Activated gamma-delta T cell (primary cell): ENCODE results near the gene TBXA2R.

Experiments used
- DNase-seq: peaks from one replicate; lab custom pipeline; 2025; lab: John Stamatoyannopoulos, UW

Gene TBXA2R

DNA sequence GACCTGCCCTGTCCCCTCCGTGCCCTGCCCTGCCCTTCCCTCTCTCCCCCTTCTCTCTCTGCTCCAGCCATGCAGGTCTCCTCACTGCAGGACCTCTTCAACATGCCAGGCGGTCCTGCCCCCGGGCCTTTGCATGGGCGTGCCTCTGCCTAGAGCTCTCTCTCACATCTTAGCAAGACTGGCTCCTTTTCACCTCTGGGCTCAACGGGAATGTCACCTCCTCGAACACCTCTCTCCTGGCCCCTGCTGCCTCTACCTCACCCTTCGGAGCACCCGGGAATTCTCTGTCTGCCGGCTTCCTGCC lies 54.9 kb downstream of the TBXA2R start:
- DNase-seq = no peak

DNA sequence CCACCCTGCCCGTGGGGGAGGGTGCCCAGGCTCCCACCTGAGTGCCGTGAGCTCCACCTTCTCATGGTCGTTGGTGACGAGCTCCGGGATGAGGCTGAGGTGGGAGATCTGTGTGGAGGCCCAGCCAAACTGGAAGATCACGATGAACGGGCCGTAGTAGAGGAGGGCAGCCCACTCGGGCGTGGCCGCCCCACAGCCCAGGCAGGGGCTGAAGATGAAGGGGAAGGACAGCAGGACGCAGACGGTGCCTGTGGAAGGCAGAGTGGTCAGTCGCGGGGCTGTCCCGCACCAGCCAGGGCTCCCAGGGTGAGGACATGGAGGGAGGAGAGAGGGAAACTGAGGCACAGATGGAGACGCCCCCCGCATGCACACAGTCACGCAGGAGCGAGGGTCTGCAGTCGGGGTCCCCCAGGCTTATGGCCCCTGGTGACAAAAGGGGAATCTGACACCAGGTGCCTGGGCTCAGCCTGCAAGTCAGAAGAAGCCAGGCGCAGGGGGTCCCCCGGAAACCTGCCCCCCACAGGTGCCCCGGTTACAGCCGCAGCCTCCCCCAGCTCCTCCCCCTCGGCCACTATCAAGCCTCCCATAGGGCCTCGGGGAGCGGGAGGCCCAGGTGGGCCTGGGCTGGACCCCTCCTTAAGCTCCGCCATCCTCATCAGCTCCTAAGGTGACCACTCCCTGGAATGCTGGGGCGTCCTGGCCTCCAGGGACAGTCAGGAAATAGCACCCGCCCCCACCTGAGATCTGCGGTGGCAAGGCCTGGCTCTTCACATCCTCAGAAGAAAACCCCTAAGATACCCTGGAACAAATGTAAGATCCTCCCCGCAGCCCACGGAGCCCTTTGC lies 55.5 kb downstream of the TBXA2R start:
- no peak for DNase-seq

DNA sequence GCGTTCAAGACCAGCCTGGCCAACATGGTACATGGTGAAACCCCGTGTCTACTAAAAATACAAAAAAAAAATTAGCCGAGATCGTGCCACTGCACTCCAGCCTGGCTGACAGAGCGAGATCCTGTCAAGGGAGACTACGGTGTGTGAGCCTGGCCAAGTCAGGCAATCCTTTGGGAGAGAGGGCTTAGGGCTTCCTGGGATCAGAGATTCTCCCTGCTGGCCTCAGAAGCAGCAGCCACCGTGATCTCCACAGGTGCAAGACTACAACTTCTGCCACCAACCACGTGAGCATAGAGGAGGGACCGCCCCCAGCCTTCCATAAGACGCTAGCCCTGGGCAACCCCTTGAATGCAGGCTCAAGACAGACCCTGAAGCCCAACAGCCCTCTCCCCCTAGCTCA lies 56.9 kb downstream of the TBXA2R start:
- DNase-seq = no peak

DNA sequence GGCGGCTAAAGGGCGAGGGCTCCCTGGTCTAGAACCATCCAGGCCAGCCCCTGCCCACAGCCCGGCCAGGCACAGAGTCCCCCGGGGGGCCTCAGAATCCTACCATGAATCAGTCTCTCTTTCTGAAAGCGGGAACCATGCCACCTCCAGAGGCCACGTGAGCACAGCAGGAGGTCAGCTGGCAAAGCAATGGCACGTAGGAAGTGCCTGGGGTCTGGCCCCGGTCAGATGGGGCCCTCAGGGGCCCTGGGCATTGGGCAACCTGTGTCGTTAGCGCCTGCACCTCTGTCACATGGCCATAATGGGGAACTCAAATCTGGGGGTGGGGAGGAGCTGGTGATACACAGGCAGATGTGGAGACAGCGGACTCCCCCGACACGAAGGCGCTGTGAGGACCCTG lies 58.1 kb downstream of the TBXA2R start:
- no peak for DNase-seq

DNA sequence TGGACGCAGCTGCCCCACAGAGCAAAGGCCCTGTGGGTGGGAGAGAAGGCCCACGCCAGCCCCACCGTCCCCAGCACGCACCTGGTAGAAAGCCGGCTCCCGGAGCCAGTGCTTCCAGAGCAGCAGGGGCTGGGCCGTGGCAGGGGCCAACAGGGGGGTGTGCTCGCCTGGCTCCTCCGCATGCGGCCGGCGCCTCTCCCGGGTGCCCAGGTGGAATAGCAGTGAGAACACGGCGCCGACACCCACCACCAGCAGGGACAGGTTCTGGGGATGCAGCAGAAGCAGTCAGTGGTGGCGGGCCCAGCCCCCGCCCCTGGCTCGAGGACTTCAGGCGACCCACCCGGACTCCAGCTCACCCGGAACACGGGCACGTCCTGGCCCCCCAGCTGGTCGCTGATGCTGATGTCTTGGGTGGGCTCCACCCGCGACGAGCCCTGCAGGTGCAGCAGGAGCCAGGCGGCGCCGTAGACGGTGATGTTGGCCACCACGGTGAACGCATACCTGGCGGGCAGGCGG lies 58.9 kb downstream of the TBXA2R start:
- no peak for DNase-seq

DNA sequence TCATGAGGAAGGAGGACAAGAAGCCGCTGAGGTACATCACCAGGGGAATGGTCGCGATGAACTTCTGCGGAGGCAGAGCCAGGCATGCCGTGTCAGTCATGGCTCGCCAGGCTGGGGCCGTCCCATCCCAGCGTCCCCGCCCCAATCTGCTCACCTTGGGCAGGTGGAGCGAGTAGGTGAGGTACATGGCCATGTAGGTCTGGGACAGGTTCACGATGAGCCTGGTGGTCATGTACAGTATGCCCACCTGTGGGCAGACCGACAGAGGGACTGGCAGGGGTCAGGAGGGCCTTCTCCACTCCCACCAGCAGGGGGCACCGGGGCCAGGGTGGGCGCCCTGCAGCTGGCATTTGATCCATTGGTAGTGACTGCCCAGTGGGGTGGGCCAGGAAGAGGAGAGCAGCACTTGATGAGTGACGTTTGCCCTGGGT lies 59.4 kb downstream of the TBXA2R start:
- no peak for DNase-seq

DNA sequence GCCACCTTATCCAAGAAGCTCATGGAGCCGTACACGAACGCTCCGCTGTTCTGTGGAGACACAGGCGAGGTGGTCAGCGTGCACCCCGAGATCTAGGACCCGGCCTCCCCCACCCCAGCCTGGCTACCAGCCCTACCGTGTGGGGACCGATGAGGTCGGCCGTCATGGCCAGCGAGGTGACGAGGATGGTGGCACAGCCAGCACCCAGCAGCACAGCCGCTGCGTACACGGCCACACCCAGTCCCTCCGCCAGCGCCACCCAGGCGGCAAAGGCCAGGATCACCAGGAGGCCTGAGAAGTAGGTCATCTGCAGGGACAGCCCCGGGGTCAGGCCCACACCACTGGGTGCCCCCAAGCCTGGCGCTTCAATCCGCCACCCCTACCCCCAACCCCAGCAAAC lies 60.6 kb downstream of the TBXA2R start:
- DNase-seq = no peak

DNA sequence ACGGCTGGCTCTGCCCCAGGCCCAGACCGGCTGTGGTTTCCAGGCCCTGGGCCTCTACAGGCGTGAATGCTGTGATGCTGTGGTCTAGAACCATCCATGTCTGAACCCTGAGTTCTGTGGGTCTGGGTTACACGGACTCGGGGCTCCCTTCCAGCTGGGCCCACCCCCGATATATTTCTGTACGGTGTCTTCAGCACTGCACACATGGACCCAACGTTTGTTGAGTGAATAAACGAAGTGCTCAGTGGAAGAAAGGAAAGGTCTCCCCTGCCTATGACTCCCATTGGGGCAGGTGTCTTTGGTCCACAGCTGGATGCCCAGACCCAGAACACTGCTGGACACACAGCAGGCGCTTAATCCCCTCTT lies 61.0 kb downstream of the TBXA2R start:
- DNase-seq = no peak

DNA sequence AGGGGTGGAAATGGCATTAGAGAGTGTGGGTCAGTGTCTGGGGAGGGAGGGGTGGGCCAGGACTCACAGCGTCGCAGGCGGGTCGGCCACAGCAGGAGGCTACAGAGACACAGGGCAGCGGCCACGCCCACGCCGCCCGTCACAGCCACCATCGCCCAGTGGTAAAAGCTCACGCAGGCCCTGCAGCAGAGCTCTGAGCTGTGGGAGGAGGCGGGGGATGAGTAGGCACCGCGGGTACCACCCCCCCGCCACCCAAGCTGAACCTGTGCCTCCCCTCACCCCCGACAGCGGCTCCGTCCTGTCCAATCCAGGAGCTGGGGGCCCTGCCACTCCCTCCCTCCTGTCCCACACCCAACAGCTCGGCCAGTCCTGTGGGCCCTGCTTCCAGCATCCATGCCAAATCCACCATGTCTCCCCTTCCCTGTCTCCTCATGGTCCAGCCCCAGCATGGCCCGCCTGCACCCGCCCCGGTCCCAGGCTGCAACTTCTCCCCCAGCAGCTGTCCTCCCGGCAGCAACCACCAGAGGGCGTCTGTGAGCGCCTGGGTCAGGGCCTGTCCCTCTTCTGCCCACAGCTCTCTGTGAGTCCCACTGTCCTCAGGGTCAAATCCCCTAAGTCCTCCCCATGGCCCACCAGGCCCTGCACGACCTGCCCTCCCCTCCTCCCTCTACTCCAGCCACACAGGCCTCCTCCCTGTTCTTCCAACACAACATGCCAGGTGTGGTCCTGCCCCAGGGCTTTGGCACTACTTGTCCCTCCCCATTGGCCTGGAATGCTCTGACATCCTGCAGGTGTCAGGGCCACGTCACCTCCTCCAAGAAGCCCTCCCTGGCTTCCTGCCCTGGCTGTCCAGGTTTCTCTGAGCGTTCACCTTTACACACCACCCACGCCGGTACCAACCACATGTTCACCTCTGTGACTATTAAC lies 61.7 kb downstream of the TBXA2R start:
- DNase-seq = peak; percentile 49
